Measurements from ENCODE around the gene TUBGCP3.

DNA sequence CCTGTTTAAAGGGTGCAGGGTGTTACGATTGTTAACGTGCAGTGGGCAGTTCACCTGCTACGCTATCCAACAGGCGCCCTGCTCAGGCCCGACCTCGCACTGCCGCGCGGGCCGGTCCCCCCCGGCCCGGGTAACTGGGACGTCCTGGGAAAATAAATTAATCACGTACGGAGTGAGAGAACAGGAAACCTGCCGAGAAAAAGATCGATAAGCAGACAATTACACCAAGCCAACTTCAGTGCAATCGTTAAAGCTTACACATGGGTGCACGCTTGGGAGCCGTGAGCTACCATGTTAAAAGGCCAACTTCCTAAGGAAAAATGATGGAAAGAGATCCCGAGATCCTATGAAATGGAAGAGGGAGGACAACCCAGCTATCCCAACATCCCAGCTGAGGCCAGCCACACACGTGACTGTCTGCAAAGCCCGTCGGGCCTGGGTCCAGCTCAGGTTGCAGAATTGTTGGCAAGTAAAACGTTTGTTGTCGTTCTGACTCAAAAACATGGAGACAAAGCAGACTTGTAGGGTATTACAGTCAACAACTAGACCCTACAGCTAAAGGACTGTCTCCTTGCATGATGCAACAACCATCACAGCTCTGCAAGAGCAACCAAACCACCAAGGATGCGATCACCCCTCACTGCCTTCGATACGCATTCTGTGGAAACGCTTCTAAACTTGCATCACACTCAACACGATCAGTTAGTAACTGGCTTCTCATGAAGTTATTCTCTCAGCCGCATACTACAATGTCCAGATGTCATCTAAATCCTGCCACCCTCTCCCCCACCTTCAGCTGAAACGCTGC lies 741 bp upstream of the TUBGCP3 start:
- TF ChIP-seq, protein P1, sequence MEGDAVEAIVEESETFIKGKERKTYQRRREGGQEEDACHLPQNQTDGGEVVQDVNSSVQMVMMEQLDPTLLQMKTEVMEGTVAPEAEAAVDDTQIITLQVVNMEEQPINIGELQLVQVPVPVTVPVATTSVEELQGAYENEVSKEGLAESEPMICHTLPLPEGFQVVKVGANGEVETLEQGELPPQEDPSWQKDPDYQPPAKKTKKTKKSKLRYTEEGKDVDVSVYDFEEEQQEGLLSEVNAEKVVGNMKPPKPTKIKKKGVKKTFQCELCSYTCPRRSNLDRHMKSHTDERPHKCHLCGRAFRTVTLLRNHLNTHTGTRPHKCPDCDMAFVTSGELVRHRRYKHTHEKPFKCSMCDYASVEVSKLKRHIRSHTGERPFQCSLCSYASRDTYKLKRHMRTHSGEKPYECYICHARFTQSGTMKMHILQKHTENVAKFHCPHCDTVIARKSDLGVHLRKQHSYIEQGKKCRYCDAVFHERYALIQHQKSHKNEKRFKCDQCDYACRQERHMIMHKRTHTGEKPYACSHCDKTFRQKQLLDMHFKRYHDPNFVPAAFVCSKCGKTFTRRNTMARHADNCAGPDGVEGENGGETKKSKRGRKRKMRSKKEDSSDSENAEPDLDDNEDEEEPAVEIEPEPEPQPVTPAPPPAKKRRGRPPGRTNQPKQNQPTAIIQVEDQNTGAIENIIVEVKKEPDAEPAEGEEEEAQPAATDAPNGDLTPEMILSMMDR (IDR thresholded peaks at IDR 0.05), result no peak
- TF ChIP-seq POLR2A (IDR thresholded peaks at IDR 0.05), result peak in 2 of 3 donors; percentile 1 to 32
